OCI-LY3 (cell line): ENCODE measurements around the gene CGREF1.

Experiments used
- CTCF ChIP-seq: fragments of 200-600, 300-600 bp; sonication (generic); IDR thresholded peaks from 2 replicates; pipeline ENCODE4 v1.5.1; 2014; ENCODE audit warnings: antibody characterized with exemption, low read length, low read depth
- EZH2phosphoT487 ChIP-seq: fragments of 200-600 bp; shearing (Covaris generic); IDR thresholded peaks from 2 replicates; pipeline ENCODE4 v1.6.1; 2018; ENCODE audit warnings: antibody characterized with exemption, mixed run types, low read depth

DNA sequence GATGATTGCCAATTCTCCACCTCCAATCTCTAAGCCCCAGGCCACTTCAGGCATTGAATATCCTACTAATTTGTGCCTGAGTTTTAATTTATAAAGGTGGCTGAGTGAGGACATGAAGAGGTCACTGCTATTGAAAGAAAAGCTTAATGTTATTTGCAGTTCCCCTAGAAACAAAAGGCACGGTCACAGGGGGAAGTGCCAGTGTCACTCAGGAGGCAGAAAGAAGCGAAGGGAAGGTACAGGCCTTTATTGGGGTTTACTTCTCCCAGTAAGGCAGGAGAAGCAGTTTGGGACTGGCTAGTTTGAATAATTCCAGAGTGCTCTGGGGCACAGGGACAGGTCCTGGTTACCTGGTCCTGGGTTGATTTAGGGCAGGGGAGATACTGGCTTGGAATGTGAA is 3.0 kb upstream of the CGREF1 start:
- TF ChIP-seq CTCF (no peak), EZH2phosphoT487 (no peak)
